Panc1 (cell line): Measurements from ENCODE around the gene NDRG2. TPM values are rescaled to one million over a fixed set of nuclear protein-coding genes. Genes with fewer than 3 reads are reported as not detected.

ENCODE experiments used
- ATAC-seq: fragments of 200-7000 bp; cut with Tn5 transposase; 2 replicates; pipeline ENCODE4 v1.9.1; 2020; ENCODE audit warnings: mild to moderate bottlenecking, moderate library complexity
- BruUV-seq: library from RNA; stranded (reverse); fragments of 400-500 nt; replicated peaks from 2 replicates; lab custom pipeline; 2021; lab: Mats Ljungman, UMichigan
- CTCF ChIA-PET: fragments of 300-600 bp; sonication (Branson Sonifier 250); formaldehyde crosslinking; loops from one replicate; lab custom pipeline; 2022; ENCODE audit warnings: antibody characterized with exemption; lab: Charles Lee
- POLR2A ChIA-PET: fragments of 300-600 bp; sonication (Branson Sonifier 250); formaldehyde crosslinking; loops from one replicate; lab custom pipeline; 2022; ENCODE audit warnings: antibody characterized with exemption; lab: Charles Lee
- DNase-seq: peaks from one replicate; pipeline ENCODE4 v3.0.0-alpha.2; 2010; ENCODE audit warnings: low read depth, low spot score
- H3K27ac ChIP-seq: 2 replicates; pipeline ENCODE4 v1.5.1; 2011; ENCODE audit warnings: mild to moderate bottlenecking, low read length, inconsistent platforms
- H3K27me3 ChIP-seq: fragments of 200-500 bp; sonication (Bioruptor generic); 2 replicates; pipeline ENCODE4 v1.6.0; 2014; ENCODE audit warnings: low read length, inconsistent platforms; ENCODE audit not compliant: control insufficient read depth, insufficient read depth
- H3K36me3 ChIP-seq: fragments of 200-500 bp; sonication (Bioruptor generic); 2 replicates; pipeline ENCODE4 v1.5.1; 2014; ENCODE audit warnings: inconsistent platforms, mild to moderate bottlenecking, low read length, moderate library complexity; ENCODE audit not compliant: control insufficient read depth, insufficient read depth
- H3K4me1 ChIP-seq: 2 replicates; pipeline ENCODE4 v1.5.1; 2011; ENCODE audit warnings: inconsistent platforms, mild to moderate bottlenecking, low read length, moderate library complexity; ENCODE audit not compliant: control insufficient read depth, insufficient read depth
- H3K4me3 ChIP-seq, 2 experiments: 2 replicates each; pipeline ENCODE4 v1.5.1; 2011 to 2012; ENCODE audit warnings: low read depth in 2 of 2, low read length in 2 of 2, mild to moderate bottlenecking in 2 of 2, inconsistent platforms in 1 of 2, moderate library complexity in 1 of 2
- H3K9me3 ChIP-seq: fragments of 200-500 bp; sonication (Bioruptor generic); 2 replicates; pipeline ENCODE4 v1.5.1; 2014; ENCODE audit warnings: low read depth, mild to moderate bottlenecking, inconsistent platforms, low read length, moderate library complexity; ENCODE audit not compliant: control insufficient read depth, insufficient read depth
- CTCF ChIP-seq: fragments of 450-650 bp; IDR thresholded peaks from 2 replicates; pipeline ENCODE4 v1.5.1; 2017; ENCODE audit warnings: mild to moderate bottlenecking
- POLR2AphosphoS5 ChIP-seq: IDR thresholded peaks from 2 replicates; pipeline ENCODE4 v1.6.1; 2012; ENCODE audit warnings: mild to moderate bottlenecking, low read depth, low read length, moderate library complexity
- REST ChIP-seq, 2 experiments: IDR thresholded peaks; 2 replicates each; pipeline ENCODE4 v1.6.1; 2011 to 2012; ENCODE audit warnings: low read depth in 2 of 2, control low read depth in 1 of 2, low read length in 1 of 2, mild to moderate bottlenecking in 1 of 2, moderate library complexity in 1 of 2; ENCODE audit not compliant: insufficient read depth in 1 of 2
- SIN3A ChIP-seq: IDR thresholded peaks from 2 replicates; pipeline ENCODE4 v1.6.1; 2012; ENCODE audit warnings: low read depth, mild to moderate bottlenecking, low read length, moderate library complexity, borderline replicate concordance; ENCODE audit not compliant: insufficient read depth
- TCF7L2 ChIP-seq: IDR thresholded peaks from 2 replicates; pipeline ENCODE4 v1.6.1; 2011; ENCODE audit warnings: mild to moderate bottlenecking, low read depth, low read length, inconsistent platforms
- in situ Hi-C: cut with HindIII; loops from 2 replicates; pipeline ENCODE4 v1.10.0; 2016; ENCODE audit warnings: low sequenced_read_pairs, low pct_unique_long_range_greater_than_20kb
- intact Hi-C: fragments of 100-400 bp; cut with micrococcal nuclease; formaldehyde crosslinking; loops from one replicate; pipeline ENCODE4 v1.10.0; 2022; ENCODE audit not compliant: unreplicated experiment
- total RNA-seq: library from RNA; stranded (reverse); gene quantifications from one replicate; pipeline ENCODE4 v1.2.1, GENCODE V29; 2021; ENCODE audit not compliant: unreplicated experiment

The NDRG2 gene
- total RNA-seq, 1 experiment from 2014 or later: 1.6 TPM

GRCh38 chr14:21057803-21058675, 33.2 kb upstream of the NDRG2 start, which contains the start of gene RNASE8:
Gene RNASE8 (plus strand): TSS chr14:21057822. CDS start chr14:21057893, 71 bp downstream.
- Histone ChIP-seq H3K27me3 (no peaks in the 10 kb centered on the region; the same call in 1 of the 2 replicates), H3K36me3 (no peaks in the 10 kb centered on the region), H3K4me3 (no peak within 1 kb of the TSS), H3K4me1 (no peaks in the 10 kb centered on the region), H3K27ac (no peak within 1 kb of the TSS), H3K9me3 (no peaks in the 10 kb centered on the region)
- in situ Hi-C loops: no loop called here
- ChIA-PET POLR2A (no interaction called here), CTCF (no interaction called here)
- no peak for TF ChIP-seq POLR2AphosphoS5
- no peak for TF ChIP-seq TCF7L2
- TF ChIP-seq CTCF: no peak
- ATAC-seq (no peak), DNase-seq (no peak)
- intact Hi-C loops: no loop called here
- BruUV-seq: no TSS peak

GRCh38 chr14:21056520-21057163, 31.8 kb upstream of the NDRG2 start:
- H3K27me3 ChIP-seq: no peaks in the 10 kb centered on the region; the same call in 1 of the 2 replicates
- in situ Hi-C loops (no loop called here), intact Hi-C loops (no loop called here)
- BruUV-seq: no TSS peak
- no peak overlapping the region for H3K4me3 ChIP-seq
- ChIA-PET CTCF (no interaction called here), POLR2A (no interaction called here)
- no peaks in the 10 kb centered on the region for H3K9me3 ChIP-seq
- ATAC-seq: no peak
- TF ChIP-seq CTCF: no peak
- no peak for TF ChIP-seq TCF7L2
- no peak for TF ChIP-seq REST (IDR thresholded peaks at IDR 0.05; ENCODE audit: insufficient read depth in 1 of 2, low read depth in 2 of 2, low read length in 1 of 2)
- no peak for TF ChIP-seq POLR2AphosphoS5
- TF ChIP-seq SIN3A: no peak
- no peaks in the 10 kb centered on the region for H3K36me3 ChIP-seq
- no peak overlapping the region for H3K27ac ChIP-seq
- DNase-seq: no peak
- no peaks in the 10 kb centered on the region for H3K4me1 ChIP-seq
